ENCODE results near the gene LAMTOR2. TPM values are rescaled to one million over a fixed set of nuclear protein-coding genes. Genes with fewer than 3 reads are reported as not detected.

LAMTOR2 gene
- total and polyA plus RNA-seq, 2 of the 8 experiments (the other 6 are each of a cell fraction or from before 2014, with no cell fraction given) = 54.7 to 122 TPM

DNA sequence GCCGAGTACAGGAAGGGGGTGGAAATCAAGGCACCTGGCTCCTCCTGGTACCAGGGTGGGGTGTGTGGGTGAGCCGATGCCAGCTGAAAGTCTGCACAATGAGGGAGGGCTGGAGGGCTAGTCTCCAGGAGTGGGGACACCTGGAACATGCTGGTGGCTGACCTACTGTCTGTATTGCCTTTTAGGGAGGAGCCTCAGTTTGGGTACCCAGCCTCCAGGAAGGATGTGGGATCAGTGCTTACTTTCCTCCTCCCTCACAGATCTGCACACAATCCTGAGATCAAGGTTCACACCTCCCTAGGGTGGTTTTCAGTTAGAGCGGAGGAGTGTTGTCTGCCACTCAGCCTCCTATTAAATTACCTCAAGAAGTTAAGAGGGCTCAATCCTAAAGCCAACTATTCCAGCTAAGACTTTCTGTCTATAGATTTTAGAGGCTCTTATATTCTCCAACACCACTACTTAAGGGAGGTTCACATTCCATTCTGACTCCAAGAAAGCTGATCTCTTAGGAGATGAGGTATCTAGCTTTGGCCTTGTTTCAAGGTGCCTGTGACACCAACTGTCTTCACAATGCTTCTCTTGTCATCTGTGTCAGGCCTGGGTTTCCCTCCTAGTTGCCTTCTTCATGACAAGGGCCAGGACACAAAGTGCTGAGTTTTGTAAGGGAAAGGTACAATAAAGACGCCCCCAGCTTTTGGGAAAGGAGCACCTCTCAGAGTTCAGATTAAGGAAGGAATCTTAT is 49.6 kb upstream of the LAMTOR2 start:
- Histone ChIP-seq H3K79me2 (ENCODE audit: control insufficient read depth in 1 of 2, insufficient read depth in 2 of 2, low read length in 2 of 2) (no peaks in the 10 kb centered on the region), H2AFZ (ENCODE audit: low read length) (no peak overlapping the region), H3K4me2 (ENCODE audit: insufficient read depth in 1 of 2, low read depth in 2 of 2, low read length in 2 of 2) (no peak overlapping the region), H3K9me3 (ENCODE audit: insufficient read depth in 2 of 2, low read depth in 1 of 2, low read length in 1 of 2) (no peaks in the 10 kb centered on the region), H4K8ac (ENCODE audit: extremely low read depth, insufficient read depth, low read length) (no peak overlapping the region), H3K79me1 (ENCODE audit: low read depth, low read length) (no peaks in the 10 kb centered on the region), H2BK5ac (ENCODE audit: low read depth, low read length) (no peak overlapping the region), H3K27me3 (replicated peaks in 1 of 4; ENCODE audit: control insufficient read depth in 3 of 4, extremely low read depth in 1 of 4, insufficient read depth in 3 of 4, low read length in 3 of 4) (no peaks in the 10 kb centered on the region), H3K36me3 (ENCODE audit: control insufficient read depth in 2 of 4, insufficient read depth in 4 of 4, low read length in 3 of 4) (peaks cover 0 to 16% (median 6%) of the 10 kb centered on the region in 4 experiments; a peak in 6 of 8 replicates), H4K5ac (ENCODE audit: insufficient read length, low read depth, low read length) (no peak overlapping the region), H3K4me3 (ENCODE audit: extremely low read depth in 1 of 4, insufficient read depth in 2 of 4, low read depth in 3 of 4, low read length in 4 of 4) (no peak overlapping the region), H4K91ac (replicated peaks; ENCODE audit: insufficient read length, low read length) (no peak overlapping the region), H3K14ac (ENCODE audit: insufficient read length) (no peak overlapping the region), H3K23ac (ENCODE audit: insufficient read length) (no peak overlapping the region), H3K9ac (replicated peaks in 1 of 4; ENCODE audit: extremely low read depth in 1 of 4, low read depth in 3 of 4, low read length in 3 of 4) (no peak overlapping the region), H3K23me2 (ENCODE audit: low read depth, low read length) (no peaks in the 10 kb centered on the region), H3K27ac (ENCODE audit: low read depth, low read length) (no peak overlapping the region), H2BK15ac (ENCODE audit: low read length) (no peak overlapping the region), H3K4me1 (replicated peaks in 1 of 4; ENCODE audit: control insufficient read depth in 3 of 4, insufficient read depth in 4 of 4, low read length in 3 of 4) (peaks cover 0 to 4% (median 1%) of the 10 kb centered on the region in 4 experiments; a peak in 3 of 7 replicates), H2BK12ac (ENCODE audit: low read depth, low read length) (no peak overlapping the region), H3K18ac (ENCODE audit: extremely low read depth, low read length) (no peak overlapping the region), H2BK120ac (replicated peaks; ENCODE audit: low read depth, low read length) (no peak overlapping the region), H3K4ac (replicated peaks; ENCODE audit: insufficient read length, low read depth, low read length) (no peak overlapping the region), H2AK5ac (ENCODE audit: low read depth, low read length) (no peak overlapping the region), H4K20me1 (replicated peaks in 1 of 2; ENCODE audit: control insufficient read depth in 1 of 2, insufficient read depth in 2 of 2, low read length in 2 of 2) (peaks cover 0 to 2% of the 10 kb centered on the region in 2 experiments), H3K56ac (replicated peaks; ENCODE audit: insufficient read length, low read depth, low read length) (no peak overlapping the region), H2BK20ac (ENCODE audit: low read length) (no peak overlapping the region)
- POLR2A ChIA-PET (ENCODE audit: partially characterized antibody) = interaction anchor here (0.7 to 2.4 kb wide), 6 partner anchors 9 to 71 kb away, joined by 3 to 7 read pairs (median 4); partner anchors contain the start of genes ARHGEF2 and KHDC4
- CTCF ChIA-PET (ENCODE audit: partially characterized antibody) = interaction anchor here (1.6 to 9.3 kb wide), 5 partner anchors 13 to 61 kb away, joined by 5 to 77 read pairs (median 7); partner anchors contain the start of genes ARHGEF2 and SSR2
- TF ChIP-seq KDM5A (IDR thresholded peaks at IDR 0.05; ENCODE audit: low read length) (no peak), RNF2 (IDR thresholded peaks at IDR 0.05; ENCODE audit: borderline replicate concordance, low read depth, low read length, missing control alignments, poor library complexity, severe bottlenecking) (no peak)
- TF ChIP-seq, protein P1, sequence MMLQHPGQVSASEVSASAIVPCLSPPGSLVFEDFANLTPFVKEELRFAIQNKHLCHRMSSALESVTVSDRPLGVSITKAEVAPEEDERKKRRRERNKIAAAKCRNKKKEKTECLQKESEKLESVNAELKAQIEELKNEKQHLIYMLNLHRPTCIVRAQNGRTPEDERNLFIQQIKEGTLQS (IDR thresholded peaks at IDR 0.05; ENCODE audit: insufficient read depth, low read depth, low read length) = no peak
- DNase-seq (ENCODE audit: low read depth in 1 of 2, low spot score in 2 of 2) (no peak), FAIRE-seq (no peak)
- 96% methylated on average over 4 of the region's 4 CpGs; no CpG with 5 or more reads in 1 of the 2 experiments for WGBS, 2 experiments (ENCODE audit: extremely low coverage in 1 of 2, insufficient coverage in 1 of 2, insufficient read length in 1 of 2, insufficient replicate concordance in 2 of 2, low coverage in 1 of 2, low lambda C conversion rate in 2 of 2, missing lambda C conversion rate in 1 of 2)
